GM19468 (cell line): Measurements from ENCODE around the gene CLCF1.
A peak's percentile ranks its signal among the peaks of the same experiment; 100 is the strongest.

Experiments
- ATAC-seq: cut with Tn5 transposase; IDR thresholded peaks from one replicate; pipeline ENCODE4 v1.9.1; 2021; ENCODE audit warnings: mild to moderate bottlenecking, moderate library complexity, moderate number of reproducible peaks; ENCODE audit not compliant: unreplicated experiment; ENCODE audit errors: extremely low read depth

The CLCF1 gene

DNA sequence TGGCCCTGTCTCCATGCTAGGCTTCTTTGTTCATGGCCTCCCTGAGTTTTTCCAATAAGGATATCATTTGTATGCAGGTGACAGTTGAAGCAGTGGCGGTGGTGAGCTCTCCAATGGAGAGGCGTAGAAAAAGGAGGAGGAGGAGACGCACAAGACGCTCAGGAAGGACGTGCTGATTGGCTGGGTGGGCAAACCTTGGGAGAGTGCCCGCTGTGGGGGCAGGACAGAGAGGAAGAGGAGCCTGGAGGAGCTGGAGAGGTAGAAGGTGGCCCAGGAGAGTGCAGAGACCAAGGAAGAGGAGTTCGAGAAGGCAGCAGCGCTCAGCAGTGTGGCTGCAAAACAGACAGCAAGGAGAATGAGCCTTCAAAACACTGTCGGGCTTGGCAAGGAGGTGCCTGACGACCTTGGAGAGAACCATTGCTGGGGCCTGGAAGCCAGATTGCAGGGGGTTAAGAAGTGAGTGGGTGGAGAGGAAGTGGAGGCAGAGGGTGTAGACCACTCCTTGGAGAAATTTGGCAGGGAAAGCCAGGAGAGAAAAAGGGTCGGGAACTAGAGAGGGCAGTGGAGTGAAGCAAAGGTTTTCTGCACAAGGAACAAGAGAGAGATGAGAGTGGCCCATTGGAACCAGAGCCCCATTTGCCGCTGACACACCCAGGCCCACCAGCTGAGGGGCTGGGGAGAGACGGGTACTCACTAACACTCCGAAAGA, 7.5 kb downstream of the CLCF1 start:
- no peak for ATAC-seq

DNA sequence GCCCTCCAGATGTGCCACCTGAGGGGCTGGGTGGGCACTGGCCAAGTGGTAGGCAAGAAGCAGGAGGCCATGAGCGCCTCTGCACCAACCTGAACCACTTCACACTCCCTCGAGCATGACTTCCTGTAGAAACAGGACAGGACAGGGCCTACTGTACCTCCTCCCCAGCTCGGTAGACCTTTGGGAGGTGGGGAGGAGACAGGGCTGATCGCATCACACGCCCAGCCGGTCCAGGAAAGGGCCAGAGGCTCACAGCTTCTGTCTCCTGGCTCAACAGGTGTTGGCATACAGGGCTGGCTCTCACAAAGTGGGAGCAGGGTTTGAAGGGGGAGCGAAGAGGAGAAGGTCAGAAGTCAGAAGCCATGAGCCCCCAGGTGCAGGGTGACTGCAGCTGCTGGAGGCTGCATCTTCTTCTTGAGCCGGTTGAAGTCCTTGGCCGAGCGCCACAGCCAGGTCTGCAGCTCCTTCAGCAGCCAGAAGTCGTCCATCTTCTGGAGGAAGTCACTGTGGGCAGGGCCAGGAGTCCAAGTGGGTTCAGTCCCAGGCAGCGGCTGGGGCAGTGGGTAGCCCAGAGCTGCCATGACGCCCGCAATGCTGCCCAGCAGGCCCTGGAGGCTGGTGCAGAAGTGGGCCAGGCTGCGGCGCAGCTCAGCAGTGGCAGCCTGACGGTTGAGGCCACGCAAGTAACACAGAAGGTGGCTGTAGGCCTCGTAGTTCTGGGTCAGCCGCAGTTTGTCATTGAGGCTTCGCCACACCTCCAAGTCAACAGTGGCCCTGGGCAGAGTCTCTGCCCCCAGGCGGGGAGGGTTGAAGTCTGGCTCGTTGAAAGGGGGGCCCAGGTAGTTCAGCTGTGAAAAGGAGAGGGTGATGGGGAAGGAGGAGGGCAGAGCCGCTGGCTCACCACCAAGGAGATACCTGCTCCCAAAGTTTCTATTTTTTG, 8.3 kb downstream of the CLCF1 start:
- ATAC-seq = no peak

DNA sequence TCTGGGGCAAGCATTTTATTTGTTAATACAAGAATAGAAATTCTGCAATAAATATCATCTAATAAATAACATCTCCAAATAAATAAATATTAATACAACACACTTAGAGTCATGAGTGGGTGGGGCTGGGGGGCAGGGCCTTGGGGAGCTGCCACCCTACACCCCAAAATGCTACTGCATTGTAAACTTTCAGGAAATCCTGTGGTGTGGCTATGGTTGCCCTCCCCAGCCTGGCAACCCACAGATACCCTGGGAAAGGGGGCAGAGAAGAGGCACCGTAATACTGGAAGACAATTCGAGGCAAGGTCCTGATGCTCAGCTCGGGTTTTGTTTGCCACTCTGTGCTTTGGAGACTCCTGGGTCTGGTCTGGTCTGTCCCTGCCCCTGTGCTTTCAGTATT, 9.2 kb downstream of the CLCF1 start:
- no peak for ATAC-seq

DNA sequence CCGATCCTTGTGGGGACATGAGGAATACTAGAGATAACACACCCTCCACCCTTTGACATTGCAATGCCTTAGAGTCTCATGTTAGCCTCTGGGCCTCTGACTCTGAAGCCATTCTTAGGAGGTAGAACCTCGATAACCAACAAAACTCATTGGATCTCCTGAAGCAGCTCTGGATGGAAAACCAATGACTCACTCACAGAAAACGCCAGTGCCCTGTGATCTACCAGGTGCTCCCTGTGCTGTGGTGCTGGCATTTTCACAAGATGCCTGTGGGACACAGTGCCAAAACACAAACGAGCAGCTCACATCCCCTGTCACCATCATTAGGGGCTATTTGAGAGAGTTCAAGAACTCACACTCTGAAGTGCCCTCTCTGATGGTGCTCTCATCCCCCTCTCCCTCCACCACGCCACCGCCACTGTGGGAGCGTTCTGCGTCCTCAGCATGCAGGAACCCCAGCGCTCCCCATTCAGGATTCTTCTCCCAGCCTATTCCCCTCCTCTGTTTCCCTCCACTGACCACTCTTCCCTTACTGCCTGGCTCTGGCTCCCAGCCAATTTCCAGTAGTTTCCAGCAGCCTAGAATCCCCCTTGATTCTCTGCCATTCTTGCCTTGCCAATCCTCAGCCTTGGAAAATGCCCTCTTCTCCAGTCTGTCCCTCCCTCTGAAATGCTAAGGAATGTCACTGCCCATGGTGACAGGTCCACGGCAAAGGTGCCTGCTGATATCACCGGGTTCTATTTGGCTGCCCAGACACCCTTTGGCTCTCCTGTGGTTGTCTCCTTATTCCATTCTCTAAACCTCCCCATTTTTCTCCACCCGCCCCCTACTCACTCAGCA, 15.3 kb downstream of the CLCF1 start:
- no peak for ATAC-seq

DNA sequence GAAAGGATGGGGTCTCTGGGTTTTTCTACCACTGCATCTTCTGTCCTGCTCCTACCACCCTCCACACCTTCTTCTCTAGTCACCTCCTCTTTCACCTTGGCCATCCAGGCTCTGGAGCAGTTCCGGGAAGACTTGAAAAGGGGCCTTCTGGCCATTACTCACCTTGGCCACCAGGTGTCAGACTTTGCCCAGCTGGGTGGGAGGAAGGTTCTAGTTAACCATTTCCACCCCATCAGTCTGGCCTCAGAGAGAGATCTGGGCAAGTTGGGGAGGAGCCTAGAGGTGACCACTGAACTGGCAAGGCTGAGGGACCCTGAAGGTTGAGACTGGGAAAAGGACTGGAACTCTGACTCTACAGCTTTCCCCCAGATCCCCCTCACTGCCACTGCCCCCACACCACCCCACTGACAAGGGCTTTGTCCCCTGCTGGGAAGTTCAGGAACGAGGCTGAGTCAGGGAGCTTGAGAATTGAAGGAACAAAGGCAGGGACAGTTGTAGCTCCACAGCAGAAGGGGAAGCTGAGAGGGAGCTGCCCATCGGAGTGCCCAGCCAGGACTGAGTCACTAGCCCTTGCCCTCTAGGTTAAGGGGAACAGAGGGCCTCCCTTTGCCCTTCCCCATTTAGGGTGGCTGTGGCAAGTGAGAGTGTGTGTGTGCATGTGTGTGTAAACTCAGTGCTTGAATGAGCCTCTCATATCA, 16.4 kb downstream of the CLCF1 start:
- ATAC-seq = no peak

DNA sequence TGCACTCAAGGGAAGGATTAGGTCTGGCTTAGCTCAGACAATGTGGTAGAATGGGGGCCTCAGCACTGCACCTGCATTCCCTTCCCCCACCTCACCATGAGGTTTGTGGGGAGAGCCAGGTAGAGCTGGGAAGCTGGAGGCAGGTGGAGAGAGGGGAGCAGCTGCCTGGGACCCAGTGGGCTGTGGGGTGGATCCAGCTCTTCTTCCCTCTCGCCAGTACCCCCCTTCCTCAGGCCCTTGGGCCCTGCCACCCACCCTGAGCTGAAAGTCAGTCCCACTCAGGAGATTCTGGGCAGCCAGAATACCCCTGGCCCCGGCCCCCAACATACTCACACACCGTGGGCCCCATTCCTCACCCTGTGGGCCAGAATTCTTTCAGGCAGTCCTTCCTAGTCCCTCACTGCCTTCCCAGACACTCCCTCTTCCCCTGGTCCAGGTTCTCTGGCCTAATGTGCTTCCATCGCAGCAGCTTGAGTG, 17.0 kb downstream of the CLCF1 start:
- no peak for ATAC-seq

DNA sequence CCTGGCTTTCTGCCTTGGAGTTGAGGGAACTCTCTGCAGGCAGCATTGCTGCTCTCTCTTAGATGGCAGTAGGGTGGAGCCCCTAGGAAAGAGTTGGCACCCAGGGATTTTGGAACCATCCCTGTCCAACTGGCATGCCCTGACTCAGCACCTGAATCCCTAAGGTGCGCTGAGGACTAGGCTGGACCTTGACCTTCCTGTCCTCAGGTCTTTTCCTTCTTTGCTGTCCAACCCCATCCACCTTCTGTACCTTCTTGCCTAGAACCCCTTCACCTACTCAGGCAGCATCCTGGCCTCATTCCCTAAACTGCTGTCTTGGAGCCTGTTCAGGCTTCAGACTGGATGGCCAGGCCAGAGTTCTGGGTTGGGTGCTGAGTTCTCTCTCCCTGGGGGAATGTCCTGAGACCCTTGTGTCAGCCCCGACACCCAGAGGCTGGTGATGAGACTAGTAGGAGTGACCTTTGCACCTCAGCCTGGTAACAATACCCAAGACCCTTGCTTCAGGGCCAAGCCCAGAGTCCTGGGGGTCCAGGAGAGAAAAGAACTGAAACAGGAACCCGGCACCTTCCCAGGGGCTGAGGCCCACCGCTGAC, 17.5 kb downstream of the CLCF1 start:
- ATAC-seq = no peak

DNA sequence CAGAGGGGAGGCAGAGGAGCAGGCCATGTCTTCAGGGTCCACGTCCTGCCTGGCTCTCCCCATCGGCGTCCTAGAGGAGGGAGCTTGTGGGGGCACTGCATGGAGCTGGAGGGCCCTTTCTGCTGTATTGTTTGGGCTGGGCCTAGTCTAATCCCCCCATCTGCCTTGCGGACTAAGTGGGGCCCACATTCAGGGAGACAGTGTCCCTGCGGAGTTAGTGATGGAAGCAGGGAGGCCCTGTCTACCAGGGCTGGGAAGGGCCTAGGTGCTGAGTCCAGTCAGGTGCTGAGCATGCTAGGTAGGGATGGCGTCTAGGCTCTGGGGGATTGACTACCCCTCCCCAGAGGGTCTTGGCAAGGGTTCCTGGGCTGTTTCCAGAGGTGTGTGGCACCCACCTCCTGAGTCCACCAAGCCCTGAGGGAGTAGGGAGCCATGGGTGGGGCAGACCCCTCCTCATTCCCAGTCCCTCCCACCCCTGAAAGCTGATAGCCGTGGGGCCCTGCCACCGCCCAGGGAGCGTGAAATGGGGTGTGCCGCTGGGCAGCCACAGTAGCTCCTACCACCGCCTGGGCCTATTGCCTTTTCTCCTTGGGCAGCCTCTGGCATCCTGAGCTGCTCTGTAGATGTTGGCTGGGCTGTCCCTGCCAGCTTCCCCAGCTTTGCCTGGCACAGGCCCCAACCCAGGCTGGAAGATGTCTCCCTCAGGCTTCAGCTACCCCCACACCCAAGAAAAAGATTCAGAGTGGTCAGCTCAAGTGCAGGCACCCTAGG, 18.2 kb downstream of the CLCF1 start:
- no peak for ATAC-seq

DNA sequence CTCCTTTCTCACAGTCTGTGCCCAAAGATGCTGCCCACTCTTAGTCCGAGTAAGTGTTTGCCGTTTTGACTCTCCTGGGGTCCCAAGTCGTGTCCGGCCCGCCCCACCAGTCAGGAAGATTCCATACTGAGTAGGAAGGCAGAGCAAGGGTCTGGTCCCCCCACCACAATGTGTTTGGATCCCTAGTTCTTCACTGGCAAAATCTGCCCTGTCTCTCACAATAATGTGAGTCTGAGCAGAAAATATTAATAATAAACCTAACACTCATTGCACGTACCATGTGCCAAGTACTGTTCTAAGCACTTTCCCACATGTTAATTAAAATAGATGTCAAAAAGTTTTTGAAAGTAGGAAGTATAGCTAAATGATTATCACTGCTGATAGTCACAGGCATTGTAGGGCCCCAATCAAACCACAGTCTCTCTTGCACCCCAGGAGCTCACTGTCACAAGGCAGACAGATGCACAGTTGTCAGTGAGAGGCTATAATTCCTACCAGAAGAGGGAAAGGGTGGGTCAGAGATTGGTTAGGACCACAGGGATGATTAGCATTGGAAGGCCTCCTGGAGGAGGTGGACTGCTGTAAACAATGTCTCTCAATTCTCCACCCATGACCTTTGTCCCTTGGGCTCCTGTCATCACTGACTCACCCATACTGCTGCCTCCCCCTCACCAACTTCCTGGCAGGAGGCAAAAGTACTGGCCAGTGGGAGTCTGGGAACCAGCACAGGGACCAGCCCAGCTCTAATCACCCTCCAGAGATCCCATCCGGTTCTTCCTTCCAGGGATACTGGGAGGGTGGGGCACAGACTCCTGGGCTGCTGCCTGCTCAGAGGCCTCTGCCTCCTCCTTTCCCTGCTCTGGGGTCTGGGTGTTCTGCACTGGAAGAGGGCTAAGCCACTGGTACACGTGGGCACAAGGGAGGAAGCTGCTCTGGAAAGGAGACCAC, 19.0 kb downstream of the CLCF1 start:
- no peak for ATAC-seq

DNA sequence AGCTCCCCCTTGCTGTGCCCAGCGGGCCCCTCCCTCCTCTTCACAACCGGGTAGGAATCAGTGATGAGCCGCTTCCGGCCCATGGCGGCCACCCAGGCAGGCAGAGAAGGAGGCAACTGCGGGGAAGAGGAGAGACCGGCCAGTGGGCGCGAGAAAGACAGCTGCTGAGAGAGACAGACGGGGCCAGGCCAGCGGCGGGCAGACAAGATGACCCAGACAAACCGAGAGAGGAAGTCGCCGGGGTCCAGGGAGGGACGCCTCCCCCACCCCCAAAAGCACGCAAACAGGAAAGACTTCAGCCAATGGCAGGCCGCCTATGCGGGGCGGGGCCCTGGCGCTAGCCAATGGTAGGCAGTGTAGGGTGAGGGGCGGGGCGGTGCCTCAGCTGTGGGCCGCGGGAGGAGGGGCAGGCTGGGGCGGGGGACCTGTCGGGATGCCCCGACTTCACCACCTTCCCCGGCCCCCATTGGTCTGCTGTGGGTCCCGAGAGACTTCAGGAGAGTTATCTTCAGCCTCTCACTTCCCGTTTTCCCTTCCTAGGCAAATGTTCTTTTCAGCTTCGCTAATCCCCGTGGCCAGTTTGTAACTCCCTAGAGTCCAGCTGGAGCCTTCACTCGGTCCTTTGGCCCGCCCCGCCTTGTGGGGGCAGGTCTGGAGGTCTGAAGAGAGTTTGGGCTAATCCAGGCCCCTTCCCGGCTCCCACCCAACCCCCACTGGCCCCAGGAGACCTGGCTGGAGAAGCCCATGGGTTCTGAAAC, 19.9 kb downstream of the CLCF1 start, which contains the start of gene POLD4:
Gene POLD4 (minus strand): TSS at position 230 of the 758 bp plus-strand sequence. CDS start 147 bp downstream, at position 83.
- ATAC-seq = peak; percentile 53

DNA sequence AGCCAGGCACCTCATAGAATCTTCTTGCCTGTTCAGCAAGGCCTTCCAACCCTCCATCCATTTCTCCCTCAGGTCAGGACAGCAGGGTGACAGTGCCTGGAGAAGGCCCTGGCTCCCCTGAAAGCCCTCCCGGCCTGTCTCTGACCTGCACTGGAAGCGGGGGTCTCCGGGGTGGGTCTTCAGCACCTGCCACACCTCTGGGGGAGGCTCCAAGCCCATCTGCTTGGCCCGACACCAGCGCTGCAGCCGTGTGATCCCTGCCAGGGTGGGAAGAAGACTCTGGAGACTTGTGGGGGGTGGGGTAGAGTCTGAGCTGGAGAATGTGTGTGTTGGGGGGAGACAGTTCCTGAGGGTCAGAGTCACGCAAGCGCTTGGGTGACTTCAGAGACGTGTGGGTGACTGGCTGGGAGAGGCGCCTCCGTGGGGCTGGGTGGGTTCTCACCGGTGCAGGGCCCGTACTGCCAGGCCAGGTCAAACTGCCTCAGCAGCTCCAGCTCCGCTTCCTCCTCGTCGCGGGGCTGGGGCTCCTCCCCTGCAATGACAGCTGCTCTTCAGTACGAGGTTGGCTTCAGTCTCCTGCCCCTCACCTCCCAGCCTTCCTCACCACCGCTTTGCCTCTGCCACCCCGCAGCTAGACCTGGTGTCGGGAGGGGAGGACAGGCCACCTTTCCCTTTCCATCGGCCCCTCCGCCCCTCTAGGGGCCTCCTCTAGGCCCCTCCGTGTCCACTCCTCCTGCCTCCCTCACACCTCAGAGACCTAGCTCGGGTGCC, 20.7 kb downstream of the CLCF1 start:
- ATAC-seq = no peak

DNA sequence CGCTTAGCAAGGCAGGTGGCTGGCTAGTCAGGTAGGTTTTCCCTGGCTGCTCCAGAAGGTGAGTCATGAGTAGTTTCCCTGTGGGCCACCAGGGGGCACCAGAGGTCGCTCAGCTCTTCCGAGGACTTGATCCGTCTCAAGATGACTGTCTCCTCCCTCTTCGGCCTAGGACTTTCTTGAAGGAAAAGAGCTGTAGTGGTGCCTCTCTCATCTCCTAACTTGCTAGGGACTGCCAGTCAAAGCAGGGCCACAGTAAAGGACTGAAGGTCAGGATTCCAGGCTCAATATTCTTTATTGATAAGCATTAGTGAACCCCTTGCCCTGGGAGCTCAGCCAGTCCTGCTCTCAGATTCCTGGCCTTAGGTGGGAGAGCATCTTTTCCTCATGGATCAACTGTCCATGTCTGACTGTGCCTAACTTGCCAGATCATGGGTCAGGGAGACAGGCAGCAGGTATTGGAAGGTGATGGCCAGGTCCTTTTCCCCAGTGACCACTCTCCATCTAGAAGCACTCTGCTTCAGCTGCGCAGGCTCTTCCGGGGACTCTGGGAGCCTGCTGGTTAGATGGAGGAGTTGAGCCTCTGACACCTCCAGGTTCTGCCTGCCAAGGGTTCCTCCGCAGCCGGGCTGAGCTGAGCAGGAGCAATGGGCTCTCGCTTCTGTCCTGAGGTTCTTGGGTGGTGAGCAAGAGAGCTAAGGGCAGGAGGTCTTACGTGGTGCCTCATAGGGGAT, 22.0 kb downstream of the CLCF1 start:
- ATAC-seq = no peak

DNA sequence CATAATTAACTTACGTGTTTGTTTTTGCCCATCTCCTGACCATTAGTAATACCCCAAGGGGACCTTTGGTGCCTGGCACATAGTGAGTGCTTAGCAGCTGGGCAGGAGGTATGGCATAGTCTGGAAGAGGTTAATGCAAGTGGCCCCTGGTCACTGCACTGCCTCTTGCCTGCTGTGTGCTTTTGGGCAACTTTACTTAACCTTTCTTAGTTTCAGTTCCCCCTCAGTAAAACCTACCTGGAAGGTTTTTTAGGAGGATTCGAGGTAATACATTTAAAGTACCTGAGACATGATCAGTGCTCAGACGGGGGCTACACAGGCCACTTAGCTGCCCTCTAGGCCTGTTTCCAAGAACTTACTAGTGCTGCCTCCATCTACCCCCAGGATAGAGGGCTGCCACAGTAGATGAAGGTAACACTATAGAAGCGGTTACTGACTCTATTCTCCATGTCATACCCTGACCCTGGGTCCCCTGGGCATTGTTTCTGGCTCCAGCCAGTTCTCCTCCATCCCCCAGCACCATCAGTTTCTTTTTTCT, 23.4 kb downstream of the CLCF1 start:
- ATAC-seq = no peak

DNA sequence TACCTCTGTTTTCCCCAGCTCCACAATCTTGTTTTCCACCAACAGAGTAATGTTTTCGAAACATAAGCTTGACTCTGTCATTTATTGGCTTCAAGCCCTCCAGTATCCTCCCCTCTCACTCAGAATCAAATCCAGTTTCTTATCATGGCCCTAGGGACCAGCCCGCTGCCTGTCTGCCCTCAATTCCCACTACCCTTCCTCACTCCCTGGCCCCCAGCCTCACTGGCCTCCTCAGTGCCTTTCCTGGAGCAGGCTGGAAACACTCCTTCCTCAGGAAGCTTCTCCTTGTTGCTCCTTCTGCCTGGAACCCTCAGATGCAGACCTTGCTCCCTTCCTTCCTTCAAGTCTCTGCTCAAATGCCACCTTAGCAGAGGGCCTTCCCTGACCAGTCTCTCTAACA, 23.9 kb downstream of the CLCF1 start:
- ATAC-seq = no peak

DNA sequence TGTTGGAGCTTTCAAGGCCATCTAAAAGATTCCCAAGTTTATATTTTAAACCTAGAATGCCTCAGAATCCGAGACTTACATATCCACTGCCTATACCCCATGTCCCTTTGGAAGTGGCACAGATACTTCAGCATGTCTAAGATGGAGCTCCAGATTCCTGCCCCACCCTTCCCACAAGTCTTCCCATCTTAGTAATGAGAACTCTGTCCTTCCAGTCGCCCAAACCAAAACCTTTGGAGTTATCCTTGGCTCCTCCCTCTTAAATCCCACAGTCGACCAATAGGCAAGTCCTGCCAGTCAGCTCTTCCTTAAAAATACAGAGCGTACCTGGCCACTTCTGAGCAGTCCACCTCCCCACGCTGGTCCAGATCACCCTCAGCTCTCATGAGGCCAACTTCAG, 24.4 kb downstream of the CLCF1 start:
- ATAC-seq = no peak
